ENCODE results near the gene PCDHA7. TPM values are rescaled to one million over a fixed set of nuclear protein-coding genes. Genes with fewer than 3 reads are reported as not detected.

PCDHA7 gene
- total and polyA plus RNA-seq, 2 of the 4 experiments (the other 2 are of a cell fraction): 0.10 to 0.18 TPM

DNA sequence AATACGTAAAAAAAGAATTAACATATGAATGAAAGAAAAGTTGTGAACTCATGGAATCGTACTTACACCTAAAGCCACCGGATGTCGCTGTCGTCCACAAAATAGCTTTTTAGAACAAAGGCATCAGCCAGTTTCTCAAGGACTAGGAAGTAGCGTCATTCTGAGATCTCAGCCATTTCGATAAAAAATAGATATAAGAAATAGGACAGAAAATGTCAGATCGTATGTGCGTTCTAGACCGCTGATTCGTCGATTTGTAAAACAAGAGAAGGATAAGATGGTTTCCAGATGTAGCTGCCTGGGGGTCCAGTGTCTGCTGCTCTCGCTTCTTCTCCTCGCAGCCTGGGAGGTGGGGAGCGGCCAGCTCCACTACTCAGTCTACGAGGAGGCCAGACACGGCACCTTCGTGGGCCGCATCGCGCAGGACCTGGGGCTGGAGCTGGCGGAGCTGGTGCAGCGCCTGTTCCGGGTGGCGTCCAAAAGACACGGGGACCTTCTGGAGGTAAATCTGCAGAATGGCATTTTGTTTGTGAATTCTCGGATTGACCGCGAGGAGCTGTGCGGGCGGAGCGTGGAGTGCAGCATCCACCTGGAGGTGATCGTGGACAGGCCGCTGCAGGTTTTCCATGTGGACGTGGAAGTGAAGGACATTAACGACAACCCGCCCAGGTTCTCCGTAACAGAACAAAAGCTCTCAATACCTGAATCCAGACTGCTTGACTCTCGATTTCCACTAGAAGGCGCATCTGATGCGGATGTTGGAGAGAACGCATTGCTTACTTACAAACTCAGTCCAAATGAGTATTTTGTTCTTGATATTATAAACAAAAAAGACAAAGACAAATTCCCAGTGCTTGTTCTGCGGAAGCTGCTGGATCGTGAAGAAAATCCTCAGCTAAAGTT lies 22.0 kb downstream of the PCDHA7 start, which contains the start of gene PCDHA10:
Gene PCDHA10, plus strand, starts transcription at position 126 of the 903 bp plus-strand sequence. Its CDS starts 152 bp downstream, at position 278.
- DNase-seq (no peak), ATAC-seq (ENCODE audit: low read depth) (no peak)
- Histone ChIP-seq H3K9ac (ENCODE audit: low read depth, low read length) (no peak within 1 kb of the TSS), H3K27me3 (ENCODE audit: control insufficient read depth, insufficient read depth, low read length) (no peaks in the 10 kb centered on the region), H2BK20ac (ENCODE audit: low read depth, low read length) (no peak within 1 kb of the TSS), H2AK5ac (ENCODE audit: low read depth, low read length) (no peak within 1 kb of the TSS), H2BK15ac (ENCODE audit: low read depth, low read length) (no peak within 1 kb of the TSS), H3K27ac (ENCODE audit: insufficient read depth, low read length) (no peak within 1 kb of the TSS), H3K36me3 (ENCODE audit: control insufficient read depth, insufficient read depth, low read length) (no peaks in the 10 kb centered on the region), H3K18ac (ENCODE audit: low read depth, low read length) (no peak within 1 kb of the TSS), H3K56ac (ENCODE audit: extremely low read depth, insufficient read depth, low read length) (no peak within 1 kb of the TSS), H4K20me1 (ENCODE audit: insufficient read depth, low read length) (no peaks in the 10 kb centered on the region), H3K79me1 (ENCODE audit: low read depth in 1 of 2, low read length in 2 of 2) (no peaks in the 10 kb centered on the region), H2AFZ (replicated peaks; ENCODE audit: low read length, poor library complexity) (no peak within 1 kb of the TSS), H4K91ac (ENCODE audit: insufficient read depth, low read depth, low read length) (no peak within 1 kb of the TSS), H2BK5ac (ENCODE audit: low read depth, low read length, poor library complexity, severe bottlenecking) (no peak within 1 kb of the TSS), H2BK120ac (ENCODE audit: low read depth, low read length) (no peak within 1 kb of the TSS), H3K4me1 (ENCODE audit: control insufficient read depth, insufficient read depth, low read length) (no peaks in the 10 kb centered on the region), H3K9me3 (ENCODE audit: control insufficient read depth, insufficient read depth, low read length) (peaks cover 19% of the 10 kb centered on the region), H3K4me2 (ENCODE audit: low read depth, low read length) (no peak within 1 kb of the TSS), H2AK9ac (replicated peaks; ENCODE audit: low read depth, low read length, poor library complexity) (no peak within 1 kb of the TSS), H3K9me1 (ENCODE audit: insufficient read depth, low read length) (no peaks in the 10 kb centered on the region), H4K8ac (ENCODE audit: low read depth in 2 of 2, low read length in 2 of 2) (no peak within 1 kb of the TSS), H3K4ac (ENCODE audit: low read depth, low read length) (no peak within 1 kb of the TSS), H3K23ac (ENCODE audit: low read depth, low read length) (no peak within 1 kb of the TSS), H4K5ac (ENCODE audit: low read depth, low read length) (no peak within 1 kb of the TSS), H3K14ac (replicated peaks; ENCODE audit: low read depth, low read length) (no peak within 1 kb of the TSS), H3K4me3 (ENCODE audit: insufficient read depth, low read depth, low read length) (no peak within 1 kb of the TSS)
- in situ Hi-C loops (cut with MboI; ENCODE audit: low sequenced_read_pairs): no loop called here
- dilution Hi-C loops (cut with HindIII; ENCODE audit: low sequenced_read_pairs, unreplicated experiment): no loop called here
- ChIA-PET CTCF (no interaction called here), POLR2A (ENCODE audit: unreplicated experiment) (no interaction called here)
- TF ChIP-seq RFX5 (IDR thresholded peaks at IDR 0.05; ENCODE audit: low read depth, low read length) (no peak), MAFK (IDR thresholded peaks at IDR 0.05; ENCODE audit: low read depth, low read length) (no peak)
- TF ChIP-seq, protein P1, sequence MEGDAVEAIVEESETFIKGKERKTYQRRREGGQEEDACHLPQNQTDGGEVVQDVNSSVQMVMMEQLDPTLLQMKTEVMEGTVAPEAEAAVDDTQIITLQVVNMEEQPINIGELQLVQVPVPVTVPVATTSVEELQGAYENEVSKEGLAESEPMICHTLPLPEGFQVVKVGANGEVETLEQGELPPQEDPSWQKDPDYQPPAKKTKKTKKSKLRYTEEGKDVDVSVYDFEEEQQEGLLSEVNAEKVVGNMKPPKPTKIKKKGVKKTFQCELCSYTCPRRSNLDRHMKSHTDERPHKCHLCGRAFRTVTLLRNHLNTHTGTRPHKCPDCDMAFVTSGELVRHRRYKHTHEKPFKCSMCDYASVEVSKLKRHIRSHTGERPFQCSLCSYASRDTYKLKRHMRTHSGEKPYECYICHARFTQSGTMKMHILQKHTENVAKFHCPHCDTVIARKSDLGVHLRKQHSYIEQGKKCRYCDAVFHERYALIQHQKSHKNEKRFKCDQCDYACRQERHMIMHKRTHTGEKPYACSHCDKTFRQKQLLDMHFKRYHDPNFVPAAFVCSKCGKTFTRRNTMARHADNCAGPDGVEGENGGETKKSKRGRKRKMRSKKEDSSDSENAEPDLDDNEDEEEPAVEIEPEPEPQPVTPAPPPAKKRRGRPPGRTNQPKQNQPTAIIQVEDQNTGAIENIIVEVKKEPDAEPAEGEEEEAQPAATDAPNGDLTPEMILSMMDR (conservative IDR thresholded peaks at IDR 0.05; ENCODE audit: low read depth, low read length): no peak
- intact Hi-C loops (cut with micrococcal nuclease): no loop called here
- no TSS peak for BruUV-seq (replicated peaks)
- 28% methylated on average over 8 of the region's 44 CpGs; no CpG with 5 or more reads in 1 of the 2 experiments for WGBS, 2 experiments (ENCODE audit: extremely low coverage in 2 of 2, insufficient read length in 1 of 2)

Data from IMR-90 (cell line).